HG03558 (cell line): ENCODE measurements around the gene IBA57.
A peak's percentile ranks its signal among the peaks of the same experiment; 100 is the strongest.
"Not testable (repeated sequence)": the region's sequence is repeated elsewhere in the genome, so short reads cannot be mapped to it uniquely, and the experiment has no call there.

Experiments
- ATAC-seq: cut with Tn5 transposase; IDR thresholded peaks from one replicate; pipeline ENCODE4 v1.9.1; 2021; ENCODE audit warnings: moderate number of reproducible peaks; ENCODE audit not compliant: unreplicated experiment; ENCODE audit errors: extremely low read depth

Gene IBA57

GRCh38 chr1:228210076-228210651, 44.6 kb downstream of the IBA57 start:
- ATAC-seq: no peak

- ATAC-seq: no peak
Measured at GRCh38 chr1:228210712-228211530, 45.3 kb downstream of the IBA57 start.

- no peak for ATAC-seq
Measured at GRCh38 chr1:228211531-228212414, 46.2 kb downstream of the IBA57 start.

GRCh38 chr1:228212415-228212965, 46.9 kb downstream of the IBA57 start:
- ATAC-seq: no peak

GRCh38 chr1:228212966-228213844, 47.6 kb downstream of the IBA57 start:
- ATAC-seq: peak; percentile 62

GRCh38 chr1:228213917-228214808, 48.6 kb downstream of the IBA57 start:
- ATAC-seq: no peak

GRCh38 chr1:228214921-228215662, 49.5 kb downstream of the IBA57 start:
- no peak for ATAC-seq

GRCh38 chr1:228215663-228216116, 50.1 kb downstream of the IBA57 start:
- ATAC-seq: no peak

- ATAC-seq: no peak
Measured at GRCh38 chr1:228216371-228217320, 51.0 kb downstream of the IBA57 start.

- no peak for ATAC-seq
Measured at GRCh38 chr1:228217551-228218344, 52.1 kb downstream of the IBA57 start.

GRCh38 chr1:228218513-228219244, 53.1 kb downstream of the IBA57 start:
- ATAC-seq: no peak

GRCh38 chr1:228219245-228219961, 53.8 kb downstream of the IBA57 start:
- ATAC-seq: no peak

- no peak for ATAC-seq
Measured at GRCh38 chr1:228219962-228220780, 54.6 kb downstream of the IBA57 start.

GRCh38 chr1:228221097-228221496, 55.5 kb downstream of the IBA57 start:
- ATAC-seq: not testable (repeated sequence)
